Epidermal melanocyte (primary cell): ENCODE measurements around the gene CDC34.
"Not testable (repeated sequence)": the region's sequence is repeated elsewhere in the genome, so short reads cannot be mapped to it uniquely, and the experiment has no call there.

ENCODE experiments used
- DNase-seq: peaks from one replicate; pipeline ENCODE4 v3.0.0; 2011; ENCODE audit warnings: low spot score; ENCODE audit not compliant: insufficient read length

Gene CDC34

GRCh38 chr19:572743-573518, 41.4 kb downstream of the CDC34 start:
- DNase-seq: peak; percentile 64

GRCh38 chr19:573519-573825, 41.9 kb downstream of the CDC34 start:
- DNase-seq: no peak

- DNase-seq: peak; percentile 63
Observed at GRCh38 chr19:574658-575526, 43.3 kb downstream of the CDC34 start.

GRCh38 chr19:575527-576506, 44.3 kb downstream of the CDC34 start:
- DNase-seq: no peak

- no peak for DNase-seq
Observed at GRCh38 chr19:576768-577438, 45.3 kb downstream of the CDC34 start.

GRCh38 chr19:577439-578392, 46.2 kb downstream of the CDC34 start:
- no peak for DNase-seq

GRCh38 chr19:579111-579841, 47.7 kb downstream of the CDC34 start:
- DNase-seq: no peak

- DNase-seq: no peak
Observed at GRCh38 chr19:579842-580155, 48.2 kb downstream of the CDC34 start.

- DNase-seq: no peak
Observed at GRCh38 chr19:580274-580835, 48.8 kb downstream of the CDC34 start.

- DNase-seq: no peak
Observed at GRCh38 chr19:581399-582111, 50.0 kb downstream of the CDC34 start.

- DNase-seq: no peak
Observed at GRCh38 chr19:582497-583197, 51.1 kb downstream of the CDC34 start.

- no peak for DNase-seq
Observed at GRCh38 chr19:583198-583967, 51.8 kb downstream of the CDC34 start.

- no peak for DNase-seq
Observed at GRCh38 chr19:583968-584239, 52.3 kb downstream of the CDC34 start.

GRCh38 chr19:584240-585001, 52.9 kb downstream of the CDC34 start:
- peak; percentile 55 for DNase-seq

GRCh38 chr19:585146-585545, 53.6 kb downstream of the CDC34 start:
- DNase-seq: not testable (repeated sequence)

- no peak for DNase-seq
Observed at GRCh38 chr19:585551-586110, 54.1 kb downstream of the CDC34 start.
